SK-N-MC (cell line): ENCODE results near the gene UNK.

Source experiments
- EZH2 ChIP-seq: fragments of 200-600 bp; sonication (generic); IDR thresholded peaks from one replicate; pipeline ENCODE4 v1.6.1; 2017; ENCODE audit warnings: antibody characterized with exemption
- POLR2AphosphoS5 ChIP-seq: IDR thresholded peaks from 2 replicates; pipeline ENCODE4 v1.6.1; 2012; ENCODE audit warnings: mild to moderate bottlenecking, low read depth, low read length, borderline replicate concordance

DNA sequence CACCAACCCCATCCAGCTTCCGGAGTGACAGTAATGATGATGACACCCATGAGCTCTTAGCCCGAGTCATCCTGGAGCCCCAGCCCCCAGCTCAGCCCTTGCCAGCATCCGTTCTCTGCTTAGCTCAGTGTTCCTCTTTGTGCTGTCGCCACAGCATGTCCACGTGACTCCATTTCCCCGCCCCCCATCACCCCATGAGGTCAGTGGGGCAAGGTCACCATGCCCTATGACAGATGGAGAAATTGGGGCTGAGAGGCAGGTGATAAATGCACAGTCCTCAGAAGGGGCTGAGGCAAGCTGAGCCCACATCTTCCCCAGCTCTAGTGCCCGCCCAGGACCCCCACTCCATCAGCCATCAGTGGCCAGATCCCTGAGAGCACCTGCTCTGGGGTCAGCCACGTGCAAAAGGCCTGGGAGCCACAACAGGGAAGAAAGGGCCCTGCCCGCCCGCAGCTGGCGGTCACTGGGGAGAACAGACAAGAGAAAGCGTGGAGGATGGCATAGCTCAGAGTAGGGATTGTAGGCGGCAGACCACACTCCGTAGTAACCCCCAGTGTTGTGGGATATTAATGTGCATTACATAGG lies 46.3 kb upstream of the UNK start:
- TF ChIP-seq EZH2 (no peak), POLR2AphosphoS5 (no peak)
